Progenitor cell of endocrine pancreas (in vitro differentiated cells): ENCODE measurements around the gene AOPEP. TPM values are rescaled to one million over a fixed set of nuclear protein-coding genes. Genes with fewer than 3 reads are reported as not detected.

Source experiments
- DNase-seq: peaks from one replicate; pipeline ENCODE4 v3.0.0; 2021; ENCODE audit warnings: low spot score; ENCODE audit not compliant: unreplicated experiment
- H3K27ac Mint-ChIP-seq: 2 replicates; pipeline ENCODE4 v1.8.0; 2021; ENCODE audit warnings: mild to moderate bottlenecking, moderate library complexity, mixed read lengths
- H3K27me3 Mint-ChIP-seq: 2 replicates; pipeline ENCODE4 v1.8.0; 2021; ENCODE audit warnings: mixed read lengths
- H3K36me3 Mint-ChIP-seq: 2 replicates; pipeline ENCODE4 v1.8.0; 2022; ENCODE audit warnings: mixed read lengths; ENCODE audit not compliant: insufficient read depth
- H3K4me1 Mint-ChIP-seq: 2 replicates; pipeline ENCODE4 v1.8.0; 2021; ENCODE audit warnings: low read depth, mixed read lengths
- H3K4me3 Mint-ChIP-seq: 2 replicates; pipeline ENCODE4 v1.8.0; 2021; ENCODE audit warnings: low read depth, mild to moderate bottlenecking, moderate library complexity, mixed read lengths
- H3K9me3 Mint-ChIP-seq: 2 replicates; pipeline ENCODE4 v1.8.0; 2021; ENCODE audit warnings: low read depth, mixed read lengths
- CTCF ChIP-seq: fragments of 200-600 bp; sonication (generic); IDR thresholded peaks from one replicate; pipeline ENCODE4 v1.5.0; 2021; ENCODE audit warnings: antibody characterized with exemption, mild to moderate bottlenecking; ENCODE audit not compliant: unreplicated experiment
- total RNA-seq: library from RNA; stranded (reverse); gene quantifications from 2 replicates; pipeline ENCODE4 v1.2.1, GENCODE V29; 2021

AOPEP gene
- total RNA-seq, 1 donor from 2014 or later = 58.2 TPM

GRCh38 chr9:94819161-94819687 lies 92.7 kb downstream of the AOPEP start:
- no peak for DNase-seq
- Mint-ChIP-seq H3K27ac (peak overlapping the region; percentile 89), H3K9me3 (no peaks in the 10 kb centered on the region), H3K4me1 (peaks cover 24% of the 10 kb centered on the region), H3K36me3 (peaks cover 5% of the 10 kb centered on the region), H3K4me3 (no peak overlapping the region), H3K27me3 (no peaks in the 10 kb centered on the region)
- no peak for TF ChIP-seq CTCF

GRCh38 chr9:94821098-94821887 lies 94.8 kb downstream of the AOPEP start:
- Mint-ChIP-seq H3K4me1 (peaks cover 35% of the 10 kb centered on the region), H3K27me3 (no peaks in the 10 kb centered on the region), H3K27ac (peak overlapping the region; percentile 93), H3K9me3 (no peaks in the 10 kb centered on the region), H3K4me3 (no peak overlapping the region), H3K36me3 (peaks cover 6% of the 10 kb centered on the region)
- TF ChIP-seq CTCF = no peak
- DNase-seq = no peak

- DNase-seq = no peak
- H3K4me3 Mint-ChIP-seq = no peak overlapping the region
- no peaks in the 10 kb centered on the region for H3K27me3 Mint-ChIP-seq
- peak overlapping the region; percentile 93 for H3K27ac Mint-ChIP-seq
- H3K4me1 Mint-ChIP-seq = peaks cover 44% of the 10 kb centered on the region
- no peaks in the 10 kb centered on the region for H3K9me3 Mint-ChIP-seq
- H3K36me3 Mint-ChIP-seq = peaks cover 9% of the 10 kb centered on the region
- TF ChIP-seq CTCF = no peak
Observed at GRCh38 chr9:94822273-94822672, 95.8 kb downstream of the AOPEP start.

- Mint-ChIP-seq H3K27me3 (no peaks in the 10 kb centered on the region), H3K36me3 (peaks cover 13% of the 10 kb centered on the region), H3K4me1 (peaks cover 46% of the 10 kb centered on the region), H3K9me3 (no peaks in the 10 kb centered on the region), H3K27ac (no peak overlapping the region), H3K4me3 (no peak overlapping the region)
- TF ChIP-seq CTCF = no peak
- no peak for DNase-seq
Observed at GRCh38 chr9:94823710-94824109, 97.2 kb downstream of the AOPEP start.

- H3K27ac Mint-ChIP-seq = no peak overlapping the region
- H3K9me3 Mint-ChIP-seq = no peaks in the 10 kb centered on the region
- TF ChIP-seq CTCF = no peak
- H3K27me3 Mint-ChIP-seq = no peaks in the 10 kb centered on the region
- peaks cover 40% of the 10 kb centered on the region for H3K4me1 Mint-ChIP-seq
- DNase-seq = no peak
- no peak overlapping the region for H3K4me3 Mint-ChIP-seq
- peaks cover 13% of the 10 kb centered on the region for H3K36me3 Mint-ChIP-seq
Observed at GRCh38 chr9:94824411-94824810, 97.9 kb downstream of the AOPEP start.
